K562 (cell line): ENCODE results near the gene MPRIP. TPM values are rescaled to one million over a fixed set of nuclear protein-coding genes. Genes with fewer than 3 reads are reported as not detected.

Source experiments
- ATAC-seq: fragments of 200-7000 bp; cut with Tn5 transposase; 3 replicates; pipeline ENCODE4 v1.9.1; 2020; ENCODE audit warnings: moderate library complexity
- BruUV-seq: library from RNA; stranded (reverse); fragments of 400-500 nt; replicated peaks from 2 replicates; lab custom pipeline; 2021; lab: Mats Ljungman, UMichigan
- CTCF ChIA-PET: fragments of 300-600 bp; formaldehyde crosslinking; extraction: SDS; loops from one replicate; lab custom pipeline; 2021; ENCODE audit warnings: low intra/inter-chr PET ratio; lab: Yijun Ruan, JAX
- POLR2A ChIA-PET: fragments of 300-600, 350-650 bp; sonication (Branson Sonifier 250); formaldehyde crosslinking; extraction: SDS; loops from one replicate; lab custom pipeline; 2021; ENCODE audit warnings: antibody characterized with exemption, inconsistent platforms; lab: Yijun Ruan, JAX
- DNase-seq, 4 experiments: peaks; one replicate each; pipeline versions ENCODE4 v3.0.0 to v3.0.0-alpha.2; 2011 to 2018; ENCODE audit warnings: low spot score in 3 of 4, mixed read lengths in 3 of 4; ENCODE audit errors: extremely low read depth in 1 of 4
- FAIRE-seq: peaks from 2 replicates; lab custom pipeline; 2011; peaks lifted over from hg19 to GRCh38; lab: Jason Lieb, UNC
- H2AFZ ChIP-seq: 2 replicates; pipeline ENCODE4 v1.6.0; 2011; ENCODE audit warnings: low read depth, low read length, control low read depth, inconsistent platforms
- H3K27ac ChIP-seq: fragments of 200-600 bp; 3 replicates; pipeline ENCODE4 v1.8.0; 2011; ENCODE audit warnings: low read depth, mild to moderate bottlenecking, control low read depth, inconsistent platforms, low read length, moderate library complexity, mixed read lengths; ENCODE audit errors: extremely low read depth
- H3K27me3 ChIP-seq, 2 experiments: fragments of 300-600 bp in 1 of 2; 2 replicates in 1 of 2; 3 replicates in 1 of 2; pipeline versions ENCODE4 v1.6.0 to v1.8.0; 2011; ENCODE audit warnings: inconsistent platforms in 2 of 2, low read length in 2 of 2, mild to moderate bottlenecking in 1 of 2, mixed read lengths in 1 of 2, moderate library complexity in 1 of 2; ENCODE audit not compliant: control insufficient read depth in 2 of 2, insufficient read depth in 2 of 2
- H3K36me3 ChIP-seq: fragments of 300-600 bp; 3 replicates; pipeline ENCODE4 v1.8.0; 2011; ENCODE audit warnings: mild to moderate bottlenecking, low read length, inconsistent platforms; ENCODE audit not compliant: control insufficient read depth, insufficient read depth
- H3K4me1 ChIP-seq, 2 experiments: fragments of 200-600 bp in 1 of 2; replicated peaks in 1 of 2; 2 replicates in 1 of 2; 3 replicates in 1 of 2; pipeline versions ENCODE4 v1.5.1 to v1.8.0; 2011; ENCODE audit warnings: inconsistent platforms in 2 of 2, low read length in 2 of 2, mild to moderate bottlenecking in 1 of 2, mixed read lengths in 1 of 2, moderate library complexity in 1 of 2; ENCODE audit not compliant: control insufficient read depth in 2 of 2, insufficient read depth in 2 of 2
- H3K4me2 ChIP-seq: 2 replicates; pipeline ENCODE4 v1.6.1; 2011; ENCODE audit warnings: low read length, control low read depth, inconsistent platforms, mixed read lengths; ENCODE audit not compliant: insufficient read depth
- H3K4me3 ChIP-seq: fragments of 200-600 bp; sonication (generic), shearing (Covaris generic); 2 replicates; pipeline ENCODE4 v1.5.1; 2016; ENCODE audit warnings: control low read depth, inconsistent platforms
- H3K79me2 ChIP-seq: fragments of 200-600 bp; 3 replicates; pipeline ENCODE4 v1.8.0; 2011; ENCODE audit warnings: low read length, inconsistent platforms; ENCODE audit not compliant: control insufficient read depth, insufficient read depth
- H3K9ac ChIP-seq, 2 experiments: 2 replicates each; pipeline versions ENCODE4 v1.6.0 to v1.6.1; 2011; ENCODE audit warnings: low read depth in 2 of 2, low read length in 2 of 2, control low read depth in 1 of 2, inconsistent platforms in 1 of 2, mild to moderate bottlenecking in 1 of 2, mixed read lengths in 1 of 2; ENCODE audit not compliant: insufficient read depth in 1 of 2
- H3K9me1 ChIP-seq: one replicate; pipeline ENCODE4 v1.6.0; 2011; ENCODE audit warnings: inconsistent platforms, mild to moderate bottlenecking, low read length, moderate library complexity; ENCODE audit not compliant: control insufficient read depth, insufficient read depth
- H3K9me3 ChIP-seq: replicated peaks from 2 replicates; pipeline ENCODE4 v1.5.1; 2011; ENCODE audit warnings: low read depth, low read length, inconsistent platforms; ENCODE audit not compliant: control insufficient read depth, insufficient read depth
- H4K20me1 ChIP-seq: replicated peaks from 2 replicates; pipeline ENCODE4 v1.6.1; 2011; ENCODE audit warnings: low read length, inconsistent platforms, mixed read lengths; ENCODE audit not compliant: control insufficient read depth, insufficient read depth
- CBFA2T2 ChIP-seq: fragments of 450-650 bp; conservative IDR thresholded peaks from 2 replicates; pipeline ENCODE4 v1.6.1; 2017; ENCODE audit warnings: mild to moderate bottlenecking
- CEBPG ChIP-seq, 3 experiments: fragments of 200-800 bp in 1 of 3; sonication (Bioruptor generic) in 1 of 3; sonication (generic) in 1 of 3; formaldehyde crosslinking in 1 of 3; IDR thresholded peaks in 2 of 3; conservative IDR thresholded peaks in 1 of 3; 2 replicates each; pipeline versions ENCODE4 v1.6.1 to v1.8.0; 2016 to 2022; ENCODE audit warnings: missing compliant biosample characterization in 2 of 3, missing genetic modification characterization in 2 of 3, mild to moderate bottlenecking in 1 of 3, missing genetic modification reagents in 1 of 3
- DACH1 ChIP-seq: fragments of 450-650 bp; IDR thresholded peaks from 2 replicates; pipeline ENCODE4 v1.6.1; 2018; ENCODE audit not compliant: partially characterized antibody
- JUND ChIP-seq, 2 experiments: IDR thresholded peaks; 2 replicates in 1 of 2; 3 replicates in 1 of 2; pipeline ENCODE4 v1.6.1; 2011; ENCODE audit warnings: borderline replicate concordance in 2 of 2, low read depth in 2 of 2, low read length in 2 of 2, improper control_type of control experiment in 1 of 2, missing biosample characterization in 1 of 2, missing genetic modification characterization in 1 of 2, missing genetic modification reagents in 1 of 2
- MEF2D ChIP-seq: conservative IDR thresholded peaks from 2 replicates; pipeline ENCODE4 v1.6.1; 2016; ENCODE audit warnings: low read depth, missing genetic modification characterization, missing compliant biosample characterization
- NR1H2 ChIP-seq: sonication (generic); formaldehyde crosslinking; IDR thresholded peaks from 2 replicates; pipeline ENCODE4 v1.4.0; 2020; ENCODE audit warnings: mild to moderate bottlenecking, missing genetic modification reagents
- PKNOX1 ChIP-seq: fragments of 450-650 bp; IDR thresholded peaks from 2 replicates; pipeline ENCODE4 v1.6.1; 2016
- TEAD4 ChIP-seq, 2 experiments: sonication (generic) in 1 of 2; formaldehyde crosslinking in 1 of 2; IDR thresholded peaks; 2 replicates each; pipeline versions ENCODE4 v1.6.1 to v1.8.0; 2012 to 2022; ENCODE audit warnings: borderline replicate concordance in 1 of 2, inconsistent platforms in 1 of 2, low read length in 1 of 2, mild to moderate bottlenecking in 1 of 2, missing genetic modification reagents in 1 of 2
- TGIF2 ChIP-seq: sonication (generic); formaldehyde crosslinking; IDR thresholded peaks from 2 replicates; pipeline ENCODE4 v1.8.1; 2022; ENCODE audit warnings: mild to moderate bottlenecking, missing genetic modification reagents, moderate library complexity
- ZNF444 ChIP-seq: fragments of 250-450 bp; sonication (Bioruptor Pico); IDR thresholded peaks from 2 replicates; pipeline ENCODE4 v1.4.0; 2020; ENCODE audit warnings: mild to moderate bottlenecking, moderate library complexity
- ZNF592 ChIP-seq: fragments of 450-650 bp; IDR thresholded peaks from 2 replicates; pipeline ENCODE4 v1.6.1; 2017; ENCODE audit warnings: antibody characterized with exemption, mild to moderate bottlenecking
- WGBS: fragments of 100-300 bp; shearing (Covaris generic); methylation state at CpG from one replicate; pipeline ENCODE4 v1.1.6; 2016; ENCODE audit warnings: low coverage, mixed read lengths; ENCODE audit not compliant: insufficient coverage; ENCODE audit errors: missing lambda C conversion rate; 5-methylcytosine and 5-hydroxymethylcytosine counted together
- in situ Hi-C: fragments of 300-500 bp; cut with MboI; formaldehyde crosslinking; loops from 4 replicates; pipeline ENCODE4 v1.15.0; 2018; ENCODE audit warnings: inconsistent platforms, mixed read lengths
- intact Hi-C: fragments of 100-400 bp; cut with micrococcal nuclease; formaldehyde crosslinking; loops from 2 replicates; pipeline ENCODE4 v1.14.2; 2022
- polyA plus RNA-seq, 8 experiments: library from polyadenylated mRNA; depleted of rRNA in 4 of 8; stranded (reverse) in 5 of 8; unstranded in 3 of 8; fragments of >200 nt; fragmentation: Nextera tagmentation in 2 of 8; fragmentation: Illumina TruSeq in 1 of 8; extraction: Ambion mirVana in 2 of 8; extraction: Trizol in 1 of 8; gene quantifications; 2 replicates each; pipeline versions ENCODE4 v1.2.1 to v1.2.3, GENCODE V29; 2011 to 2014; ENCODE audit warnings: inconsistent platforms in 1 of 8, missing spikeins in 1 of 8
- total RNA-seq, 7 experiments: library from RNA; depleted of rRNA in 6 of 7; stranded (reverse); fragments of >200 nt in 6 of 7; fragmentation: Illumina TruSeq in 2 of 7; extraction: Trizol in 2 of 7; gene quantifications; 2 replicates each; pipeline versions ENCODE4 v1.2.1 to v1.2.3, GENCODE V29; 2011 to 2021; ENCODE audit warnings: low replicate concordance in 1 of 7

MPRIP gene
- total and polyA plus RNA-seq, 9 of the 15 experiments (the other 6 are each of a cell fraction or from before 2014, with no cell fraction given): 10.0 to 72.6 (median 30.1) TPM

- TF ChIP-seq JUND (IDR thresholded peaks at IDR 0.05; ENCODE audit: borderline replicate concordance, low read depth, low read length) (no peak), JUND (tag; IDR thresholded peaks at IDR 0.05; ENCODE audit: borderline replicate concordance, low read depth, low read length) (no peak), CBFA2T2 (no peak), NR1H2 (CRISPR knock-in tag) (no peak), CEBPG (CRISPR knock-in tag; IDR thresholded peaks at IDR 0.05) (no peak), CEBPG (tag; conservative IDR thresholded peaks at IDR 0.05 in 1 of 2, IDR thresholded peaks at IDR 0.05 in 1 of 2) (no peak), DACH1 (no peak)
These were observed 84.9 kb downstream of the MPRIP start (continued) for GRCh38 chr17:17127156-17127555.

- no peak overlapping the region for H3K9ac ChIP-seq
- ChIA-PET POLR2A (no interaction called here), CTCF (no interaction called here)
- peaks cover 10% of the 10 kb centered on the region; the same call in 1 of the 2 replicates for H4K20me1 ChIP-seq
- H3K79me2 ChIP-seq: no peaks in the 10 kb centered on the region
- no peak for ATAC-seq
- H3K4me1 ChIP-seq: peaks cover 0 to 3% of the 10 kb centered on the region in 2 experiments; a peak in 1 of 5 replicates
- no TSS peak for BruUV-seq
- intact Hi-C loops (no loop called here), in situ Hi-C loops (loop anchor here (10.0 kb wide), 1 partner anchor 123 kb away; no protein-coding TSS in a partner anchor)
- no peak overlapping the region for H3K4me3 ChIP-seq
- no peak overlapping the region for H2AFZ ChIP-seq
- no peak for DNase-seq
- H3K36me3 ChIP-seq: 0 out of 3 replicates have a peak, but pooled peaks cover 8% of the 10 kb centered on the region
- H3K9me1 ChIP-seq: no peaks in the 10 kb centered on the region
- FAIRE-seq: no peak
- H3K27ac ChIP-seq: no peak overlapping the region
- WGBS: 69% methylated on average over 7 of the region's 11 CpGs
- no peaks in the 10 kb centered on the region for H3K9me3 ChIP-seq
- no peaks in the 10 kb centered on the region for H3K27me3 ChIP-seq
- H3K4me2 ChIP-seq: no peak overlapping the region
- no peak for TF ChIP-seq ZNF592
- TF ChIP-seq PKNOX1: no peak
- TF ChIP-seq TEAD4 (IDR thresholded peaks at IDR 0.05; ENCODE audit: low read length): no peak
- TF ChIP-seq TEAD4 (CRISPR knock-in tag; IDR thresholded peaks at IDR 0.05; ENCODE audit: borderline replicate concordance): no peak
- no peak for TF ChIP-seq TGIF2
- no peak for TF ChIP-seq ZNF444
- no peak for TF ChIP-seq MEF2D (tag)
These were observed 85.6 kb downstream of the MPRIP start for GRCh38 chr17:17127730-17128291.
